ENCODE results near the gene CTNNA3.

CTNNA3 gene

DNA sequence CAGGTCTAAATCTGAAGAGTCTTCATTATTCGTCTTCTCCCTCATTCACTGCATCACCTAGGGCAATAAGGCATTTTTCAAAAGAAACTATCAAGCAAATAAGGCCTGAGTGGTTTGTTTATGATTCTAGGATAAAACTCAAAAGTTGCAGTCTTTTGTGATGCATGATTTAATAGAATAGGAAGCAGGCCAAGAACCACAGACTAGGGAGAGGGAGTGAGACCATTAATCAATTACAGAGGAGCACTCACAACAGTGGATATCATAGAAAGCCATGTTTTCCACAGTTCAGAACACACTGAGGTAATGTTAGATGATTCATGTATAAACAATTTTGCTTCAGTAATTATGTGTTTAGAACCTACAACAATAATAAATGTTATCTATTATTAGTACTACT lies 858.0 kb downstream of the CTNNA3 start:
- TF ChIP-seq, protein P1, sequence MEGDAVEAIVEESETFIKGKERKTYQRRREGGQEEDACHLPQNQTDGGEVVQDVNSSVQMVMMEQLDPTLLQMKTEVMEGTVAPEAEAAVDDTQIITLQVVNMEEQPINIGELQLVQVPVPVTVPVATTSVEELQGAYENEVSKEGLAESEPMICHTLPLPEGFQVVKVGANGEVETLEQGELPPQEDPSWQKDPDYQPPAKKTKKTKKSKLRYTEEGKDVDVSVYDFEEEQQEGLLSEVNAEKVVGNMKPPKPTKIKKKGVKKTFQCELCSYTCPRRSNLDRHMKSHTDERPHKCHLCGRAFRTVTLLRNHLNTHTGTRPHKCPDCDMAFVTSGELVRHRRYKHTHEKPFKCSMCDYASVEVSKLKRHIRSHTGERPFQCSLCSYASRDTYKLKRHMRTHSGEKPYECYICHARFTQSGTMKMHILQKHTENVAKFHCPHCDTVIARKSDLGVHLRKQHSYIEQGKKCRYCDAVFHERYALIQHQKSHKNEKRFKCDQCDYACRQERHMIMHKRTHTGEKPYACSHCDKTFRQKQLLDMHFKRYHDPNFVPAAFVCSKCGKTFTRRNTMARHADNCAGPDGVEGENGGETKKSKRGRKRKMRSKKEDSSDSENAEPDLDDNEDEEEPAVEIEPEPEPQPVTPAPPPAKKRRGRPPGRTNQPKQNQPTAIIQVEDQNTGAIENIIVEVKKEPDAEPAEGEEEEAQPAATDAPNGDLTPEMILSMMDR (IDR thresholded peaks at IDR 0.05; ENCODE audit: control insufficient read depth, extremely low read depth, insufficient read depth), result no peak
- H3K4me3 ChIP-seq (ENCODE audit: low read depth, low read length), result no peak overlapping the region
- no peak for DNase-seq (ENCODE audit: low read depth)

DNA sequence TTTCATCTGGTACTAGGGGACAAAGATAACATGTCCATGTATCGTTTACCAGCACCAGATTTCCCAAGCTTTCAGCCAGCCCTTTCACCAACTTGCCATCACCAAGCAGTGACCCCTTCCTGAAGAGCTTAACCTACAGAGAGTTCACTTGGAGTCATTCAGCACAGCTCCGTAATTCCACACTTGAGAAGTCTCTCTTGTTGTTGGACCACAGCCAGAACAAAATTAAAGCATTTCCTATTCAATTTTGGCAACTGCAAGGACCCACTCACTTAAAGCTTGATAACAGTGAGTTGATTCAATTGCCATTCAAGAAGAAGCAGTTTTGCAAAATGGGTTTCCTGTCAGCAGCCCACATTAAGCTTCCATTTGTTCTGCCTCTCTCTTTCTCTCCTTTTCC lies 858.7 kb downstream of the CTNNA3 start:
- H3K4me3 ChIP-seq (ENCODE audit: low read depth, low read length), result no peak overlapping the region
- no peak for DNase-seq (ENCODE audit: low read depth)
- TF ChIP-seq, protein P1 (IDR thresholded peaks at IDR 0.05; ENCODE audit: control insufficient read depth, extremely low read depth, insufficient read depth), result no peak

DNA sequence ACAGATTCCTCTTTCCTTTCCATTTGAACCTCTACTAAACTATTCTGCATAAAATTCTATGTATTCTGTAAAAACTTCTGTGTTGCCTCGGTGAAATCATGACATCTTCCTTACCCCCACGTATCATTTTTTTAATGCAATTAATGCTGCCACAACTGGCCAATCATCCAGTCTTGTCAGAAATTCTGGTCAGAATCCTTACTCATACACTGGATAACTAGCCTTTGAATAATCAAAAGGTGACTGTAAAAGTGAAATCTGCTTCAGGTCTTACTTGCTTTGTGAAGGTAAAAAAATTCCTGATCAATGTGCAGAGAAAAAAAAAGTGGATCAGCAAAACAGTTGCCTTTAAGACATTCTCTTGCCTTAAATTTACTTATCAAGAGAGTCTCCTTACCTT lies 859.2 kb downstream of the CTNNA3 start:
- TF ChIP-seq, protein P1 (IDR thresholded peaks at IDR 0.05; ENCODE audit: control insufficient read depth, extremely low read depth, insufficient read depth), result no peak
- no peak overlapping the region for H3K4me3 ChIP-seq (ENCODE audit: low read depth, low read length)
- no peak for DNase-seq (ENCODE audit: low read depth)

DNA sequence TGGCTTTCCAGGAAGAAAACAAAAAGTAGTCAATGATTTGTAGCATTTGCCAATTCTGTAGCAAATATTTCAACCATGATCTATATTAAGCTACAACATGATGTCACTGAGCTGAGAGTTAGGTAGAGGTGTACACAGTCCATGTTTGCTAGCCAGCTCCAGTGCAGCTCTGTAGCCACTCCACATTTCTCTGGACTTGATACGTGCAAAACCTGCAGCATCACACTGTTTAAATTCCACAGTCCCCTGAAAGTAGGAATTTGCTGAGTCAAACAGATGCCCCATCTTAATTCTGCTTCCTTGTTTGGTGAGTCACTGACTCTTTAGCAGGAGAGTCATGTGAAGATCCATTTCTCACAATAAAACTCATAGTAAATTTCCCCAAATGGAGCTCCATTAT lies 859.9 kb downstream of the CTNNA3 start:
- DNase-seq (ENCODE audit: low read depth), result no peak
- no peak overlapping the region for H3K4me3 ChIP-seq (ENCODE audit: low read depth, low read length)
- TF ChIP-seq, protein P1 (IDR thresholded peaks at IDR 0.05; ENCODE audit: control insufficient read depth, extremely low read depth, insufficient read depth), result no peak

DNA sequence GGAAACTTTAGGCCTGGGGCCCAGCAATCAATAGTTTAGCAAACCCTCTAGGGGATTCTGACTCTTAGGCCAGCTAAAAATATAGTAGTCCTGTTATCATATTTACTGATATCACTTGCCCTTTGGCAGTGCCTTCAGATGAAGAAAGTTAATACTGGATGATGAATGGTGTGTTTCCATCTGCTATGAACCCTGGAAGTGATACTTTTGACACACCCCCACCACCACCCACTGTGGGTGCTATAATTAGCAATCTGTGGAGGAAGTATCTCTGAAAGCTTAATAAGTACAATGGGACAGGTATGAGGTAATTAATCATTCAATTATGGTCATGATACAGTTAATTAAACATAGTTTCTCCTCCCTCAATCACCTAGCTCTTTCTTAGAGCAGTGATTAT lies 860.6 kb downstream of the CTNNA3 start:
- TF ChIP-seq, protein P1 (IDR thresholded peaks at IDR 0.05; ENCODE audit: control insufficient read depth, extremely low read depth, insufficient read depth), result no peak
- H3K4me3 ChIP-seq (ENCODE audit: low read depth, low read length), result no peak overlapping the region
- no peak for DNase-seq (ENCODE audit: low read depth)

DNA sequence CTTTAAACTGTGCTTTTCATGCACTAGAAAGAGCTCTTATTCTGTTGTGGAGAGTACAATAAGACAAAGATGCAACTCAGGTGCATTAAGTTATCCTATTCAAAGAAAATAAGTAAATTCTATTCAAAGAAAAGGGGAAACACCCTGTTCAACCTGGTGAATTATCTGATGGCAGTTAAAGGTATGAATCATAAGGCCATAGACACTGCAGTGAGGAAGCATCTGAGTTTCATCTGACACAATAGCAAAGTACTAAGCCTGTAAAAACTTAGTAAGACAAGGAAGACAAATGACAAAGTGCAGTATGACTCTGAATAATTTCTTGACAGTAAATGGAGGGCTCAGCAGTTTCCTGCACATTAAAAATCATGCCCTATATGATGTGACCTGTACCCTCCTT lies 861.2 kb downstream of the CTNNA3 start:
- no peak overlapping the region for H3K4me3 ChIP-seq (ENCODE audit: low read depth, low read length)
- TF ChIP-seq, protein P1 (IDR thresholded peaks at IDR 0.05; ENCODE audit: control insufficient read depth, extremely low read depth, insufficient read depth), result no peak
- no peak for DNase-seq (ENCODE audit: low read depth)

DNA sequence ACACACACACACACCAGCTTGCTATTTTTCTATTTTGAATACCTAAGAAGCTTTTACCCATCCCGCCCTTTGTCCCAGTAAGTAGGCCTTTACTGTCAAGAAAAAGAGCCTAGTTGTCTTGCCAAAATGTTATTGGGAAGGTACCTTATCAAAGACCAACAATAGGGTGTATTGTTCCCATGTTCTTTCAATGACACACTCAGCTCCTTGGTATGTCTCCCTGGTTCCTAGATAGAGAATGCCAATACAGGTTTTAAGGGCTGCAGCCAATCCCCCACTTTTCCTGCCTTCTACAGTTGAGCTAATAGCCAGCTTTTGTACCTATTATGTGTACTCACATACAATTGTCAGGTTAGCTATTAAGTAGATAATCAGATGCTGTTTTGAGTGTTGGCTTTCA lies 862.1 kb downstream of the CTNNA3 start:
- no peak overlapping the region for H3K4me3 ChIP-seq (ENCODE audit: low read depth, low read length)
- DNase-seq (ENCODE audit: low read depth), result no peak
- TF ChIP-seq, protein P1 (IDR thresholded peaks at IDR 0.05; ENCODE audit: control insufficient read depth, extremely low read depth, insufficient read depth), result no peak

All from LNCaP clone FGC (cell line).